ENCODE measurements around the gene C1QTNF1. TPM values are rescaled to one million over a fixed set of nuclear protein-coding genes. Genes with fewer than 3 reads are reported as not detected.

The C1QTNF1 gene
- total RNA-seq, 4 donors from 2014 or later, result 110 to 438 (median 388) TPM

DNA sequence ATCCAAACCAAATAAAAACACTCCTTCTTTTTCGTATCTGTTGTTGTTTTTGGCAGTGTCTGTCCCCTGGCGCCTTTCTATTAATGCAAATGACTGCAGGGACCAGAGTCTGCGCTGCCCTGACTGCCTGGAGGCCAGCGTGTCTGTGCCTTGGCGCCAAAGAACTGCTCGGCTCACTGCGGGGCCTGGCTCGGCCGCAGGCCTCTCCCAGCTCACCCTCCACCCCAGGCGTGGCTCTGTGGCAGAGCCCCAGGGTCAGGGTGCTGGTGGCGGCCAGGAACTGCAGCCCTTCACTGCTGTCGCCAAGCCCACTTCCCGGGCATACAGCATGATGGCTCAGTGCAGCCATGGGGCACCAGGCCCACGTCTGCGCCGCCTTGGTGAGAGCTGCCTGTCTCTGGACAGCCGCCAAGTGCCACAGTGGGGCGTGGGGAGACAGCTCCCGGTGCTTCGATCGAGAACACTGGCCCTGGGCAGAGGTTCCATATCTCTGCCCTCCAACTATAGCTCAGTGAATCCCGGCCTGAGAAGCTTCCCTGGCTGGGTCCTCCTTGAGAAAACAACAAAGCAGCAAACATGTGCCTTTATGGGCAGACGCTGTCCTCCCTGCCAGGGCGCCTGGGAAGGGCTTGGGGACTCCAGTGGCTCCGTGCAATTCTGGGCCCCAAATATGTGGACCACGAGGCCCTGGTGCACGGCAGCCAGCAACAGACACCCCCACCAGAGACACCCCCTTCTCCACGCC is 25.5 kb upstream of the C1QTNF1 start:
- TF ChIP-seq CTCF (IDR thresholded peaks at IDR 0.05), result no peak
- ATAC-seq (ENCODE audit: low FRiP score) (no peak), DNase-seq (ENCODE audit: low spot score) (peak; percentile 15)

DNA sequence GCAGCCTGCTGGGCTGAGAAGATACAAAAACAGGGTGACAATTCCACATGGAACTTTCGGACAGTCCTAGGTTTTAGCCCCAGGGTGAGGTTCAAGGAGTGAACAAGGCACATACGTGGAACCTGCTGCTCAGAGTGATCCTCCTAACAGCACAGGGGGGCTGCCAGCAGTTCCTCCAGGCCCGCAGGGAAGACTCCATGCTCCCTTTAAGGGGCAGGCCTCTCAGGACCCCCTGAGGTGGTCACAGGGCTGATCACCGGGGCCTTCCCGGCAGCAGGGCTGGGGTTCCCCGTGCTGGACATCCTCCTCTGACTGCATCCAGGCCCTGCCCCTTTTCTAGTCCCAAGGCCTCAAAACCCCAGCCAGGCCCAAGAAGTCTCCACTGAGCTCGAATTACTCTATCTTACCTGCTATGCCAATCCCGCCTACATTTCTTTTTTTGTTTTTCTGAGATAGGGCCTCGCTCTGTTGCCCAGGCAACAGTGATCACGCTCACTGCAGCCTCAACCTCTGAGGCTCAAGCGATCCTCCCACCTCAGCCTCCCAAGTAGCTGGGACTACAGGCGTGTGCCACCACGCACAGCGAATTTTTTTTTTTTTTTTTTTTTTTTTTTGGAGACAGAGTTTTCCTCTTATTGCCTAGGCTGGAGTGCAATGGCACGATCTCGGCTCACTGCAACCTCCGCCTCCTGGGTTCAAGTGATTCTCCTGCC is 24.8 kb upstream of the C1QTNF1 start:
- DNase-seq (ENCODE audit: low spot score), result peak; percentile 7
- ATAC-seq (ENCODE audit: low FRiP score), result no peak
- TF ChIP-seq CTCF (IDR thresholded peaks at IDR 0.05), result no peak

DNA sequence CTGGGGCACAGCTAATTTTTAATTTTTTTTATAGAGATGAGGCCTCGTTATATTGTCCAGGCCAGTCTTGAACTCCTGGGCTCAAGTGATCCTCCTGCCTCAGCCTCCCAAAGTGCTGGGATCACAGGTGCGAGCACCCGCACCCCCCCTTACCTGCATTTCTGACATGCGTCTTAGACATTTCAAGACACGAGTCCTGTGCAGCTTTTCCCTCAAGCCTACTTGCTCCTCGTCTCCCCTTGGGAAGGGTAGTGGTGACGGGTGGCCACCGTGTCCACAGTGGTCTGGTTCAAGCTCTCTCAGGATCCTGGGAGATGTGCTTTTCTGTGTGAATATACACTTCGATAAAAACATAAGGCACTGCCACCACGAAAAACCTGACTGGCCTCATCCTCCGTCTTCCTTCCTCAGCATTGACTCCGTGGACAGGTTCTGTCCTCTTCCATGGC is 24.0 kb upstream of the C1QTNF1 start:
- ATAC-seq (ENCODE audit: low FRiP score), result no peak
- DNase-seq (ENCODE audit: low spot score), result no peak
- TF ChIP-seq CTCF (IDR thresholded peaks at IDR 0.05), result no peak

DNA sequence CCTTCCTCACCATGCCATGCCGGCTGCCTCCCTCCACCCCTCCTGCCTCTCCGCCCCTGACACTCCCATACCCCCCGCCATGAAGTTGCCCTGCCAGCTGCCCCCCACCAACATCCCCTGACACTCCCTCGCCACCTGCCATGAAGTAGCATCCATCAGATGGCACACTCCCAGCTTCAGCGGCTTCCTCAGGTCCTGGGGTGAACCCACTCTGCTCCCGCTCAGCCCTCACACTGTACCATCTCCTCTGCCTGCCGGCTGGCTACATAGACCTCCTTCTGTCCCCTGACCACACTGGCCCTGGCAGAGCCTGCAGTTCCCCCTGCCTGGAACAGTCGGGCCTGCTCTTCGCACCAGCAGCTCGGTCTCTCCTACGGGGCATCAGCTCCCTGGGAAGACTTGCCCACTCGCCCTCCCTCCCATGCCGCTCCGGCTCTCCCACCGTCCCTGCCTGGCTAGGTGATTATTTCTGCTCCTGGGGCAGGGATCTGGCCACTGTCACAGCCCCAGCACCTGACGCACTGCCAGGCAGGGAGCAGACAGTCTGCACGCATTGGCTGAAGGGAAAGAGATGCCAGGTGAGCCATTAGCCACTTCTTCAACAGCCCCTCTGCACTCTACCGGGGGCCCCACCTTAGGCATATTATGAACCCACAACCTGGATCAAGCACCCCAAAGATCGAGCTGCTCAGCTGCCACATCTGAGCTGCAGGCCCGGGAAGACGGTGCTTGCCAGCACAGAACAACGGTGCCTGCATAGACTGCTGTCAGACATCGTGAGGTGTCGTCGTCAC is 23.4 kb upstream of the C1QTNF1 start:
- ATAC-seq (ENCODE audit: low FRiP score) (no peak), DNase-seq (ENCODE audit: low spot score) (no peak)
- no peak for TF ChIP-seq CTCF (IDR thresholded peaks at IDR 0.05)

GRCh38 chr17:79001190-79002020 is 22.6 kb upstream of the C1QTNF1 start:
- no peak for TF ChIP-seq CTCF (IDR thresholded peaks at IDR 0.05)
- ATAC-seq (ENCODE audit: low FRiP score) (no peak), DNase-seq (ENCODE audit: low spot score) (peak; percentile 13)

GRCh38 chr17:79002291-79002690 is 21.7 kb upstream of the C1QTNF1 start:
- DNase-seq (ENCODE audit: low spot score), result peak; percentile 17
- no peak for TF ChIP-seq CTCF (IDR thresholded peaks at IDR 0.05)
- ATAC-seq (ENCODE audit: low FRiP score), result no peak

Measured in omental fat pad (tissue), 4 donors.